GM19043 (cell line): ENCODE measurements around the gene SUSD1.

Experiments
- ATAC-seq: cut with Tn5 transposase; IDR thresholded peaks from one replicate; pipeline ENCODE4 v1.9.1; 2021; ENCODE audit warnings: low read depth; ENCODE audit not compliant: unreplicated experiment

The SUSD1 gene

DNA sequence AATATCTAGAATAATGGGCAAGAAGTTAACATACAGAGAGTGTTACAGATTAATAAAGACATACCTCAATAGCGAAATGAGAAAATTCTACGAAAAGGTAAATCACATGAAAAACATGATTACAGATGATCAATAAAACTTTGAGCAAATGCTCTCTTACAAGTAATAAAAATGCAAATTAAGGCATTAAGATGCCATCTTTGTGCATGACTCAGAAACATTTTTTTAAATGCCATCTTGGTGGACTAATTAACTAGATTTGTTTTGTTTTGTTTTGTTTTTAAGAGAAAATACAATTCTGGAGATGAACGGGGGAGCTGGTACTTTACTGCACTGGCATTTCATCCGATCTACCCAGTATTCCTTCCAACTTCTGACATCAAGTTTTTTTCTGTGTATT, 130.2 kb downstream of the SUSD1 start:
- no peak for ATAC-seq

DNA sequence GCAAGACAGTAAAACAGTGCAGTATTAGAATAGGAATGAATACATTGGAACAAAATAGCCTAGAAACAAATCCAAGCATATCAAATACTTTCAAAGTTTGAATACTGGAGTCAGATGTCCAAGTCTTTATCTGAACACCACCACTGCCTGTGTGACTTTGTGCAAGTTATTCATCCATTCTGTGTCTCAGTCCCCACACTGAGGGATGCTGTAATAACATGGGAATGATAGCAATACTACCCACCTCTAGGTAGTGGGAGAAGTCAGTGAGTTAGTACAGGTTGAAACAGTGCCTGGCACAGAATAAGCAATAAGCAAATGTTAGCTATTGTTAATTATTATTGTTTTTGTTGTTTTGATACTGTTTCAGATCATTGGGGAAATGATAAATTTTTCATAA, 130.9 kb downstream of the SUSD1 start:
- no peak for ATAC-seq

DNA sequence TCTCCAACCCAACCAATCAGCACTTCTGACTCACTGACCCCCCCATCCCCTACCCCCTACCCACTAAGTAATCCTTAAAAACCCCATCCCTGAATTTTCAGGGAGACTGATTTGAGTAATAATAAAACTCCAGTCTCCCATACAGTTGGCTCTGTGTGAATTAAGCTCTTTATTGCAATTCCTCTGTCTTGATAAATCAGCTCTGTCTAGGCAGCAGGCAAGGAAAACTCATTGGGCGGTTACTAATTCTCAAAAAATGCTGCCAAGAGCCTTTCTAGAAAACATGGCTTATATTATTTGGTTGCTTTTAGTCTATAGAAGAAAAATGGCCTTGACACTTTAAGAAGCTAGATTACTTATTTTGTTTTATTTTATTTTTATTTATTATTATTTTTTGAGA, 131.7 kb downstream of the SUSD1 start:
- ATAC-seq: no peak

DNA sequence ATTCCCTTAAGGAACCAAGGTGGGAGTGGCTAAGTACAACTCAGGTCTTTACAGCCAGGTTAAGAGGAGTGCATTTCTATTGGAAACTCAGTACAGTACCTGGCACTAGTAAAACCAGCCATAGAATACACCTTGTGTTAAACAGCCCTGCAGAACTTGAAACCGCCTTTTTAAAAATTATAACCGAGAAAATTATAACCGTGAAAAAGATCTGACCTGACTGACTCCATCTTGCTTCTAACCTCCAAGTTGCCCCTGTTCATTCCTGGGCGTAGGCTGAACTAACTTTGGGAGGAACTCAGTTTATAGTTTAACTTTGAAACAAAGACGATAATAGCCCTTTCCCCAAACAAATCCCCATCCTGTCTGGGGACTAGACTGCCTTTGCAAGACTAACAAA, 132.3 kb downstream of the SUSD1 start:
- ATAC-seq: no peak

DNA sequence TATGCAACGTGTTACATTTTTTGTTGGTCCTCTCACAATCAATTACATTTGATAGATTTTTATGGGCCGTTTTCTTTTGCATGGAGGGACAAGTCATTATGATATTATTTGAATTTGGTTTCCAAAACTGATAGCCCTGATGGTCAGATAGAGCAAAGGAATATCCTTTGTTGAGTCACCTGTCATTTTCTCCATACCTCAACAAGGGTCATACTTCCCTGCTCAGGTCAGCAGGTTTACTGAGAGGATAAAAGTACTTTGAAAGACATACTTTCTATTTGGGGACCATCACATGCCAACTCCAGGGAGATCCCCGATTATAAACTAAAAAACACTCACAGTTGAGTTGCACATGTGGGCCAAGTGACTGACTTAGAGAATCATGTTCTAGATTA, 132.9 kb downstream of the SUSD1 start:
- ATAC-seq: no peak

DNA sequence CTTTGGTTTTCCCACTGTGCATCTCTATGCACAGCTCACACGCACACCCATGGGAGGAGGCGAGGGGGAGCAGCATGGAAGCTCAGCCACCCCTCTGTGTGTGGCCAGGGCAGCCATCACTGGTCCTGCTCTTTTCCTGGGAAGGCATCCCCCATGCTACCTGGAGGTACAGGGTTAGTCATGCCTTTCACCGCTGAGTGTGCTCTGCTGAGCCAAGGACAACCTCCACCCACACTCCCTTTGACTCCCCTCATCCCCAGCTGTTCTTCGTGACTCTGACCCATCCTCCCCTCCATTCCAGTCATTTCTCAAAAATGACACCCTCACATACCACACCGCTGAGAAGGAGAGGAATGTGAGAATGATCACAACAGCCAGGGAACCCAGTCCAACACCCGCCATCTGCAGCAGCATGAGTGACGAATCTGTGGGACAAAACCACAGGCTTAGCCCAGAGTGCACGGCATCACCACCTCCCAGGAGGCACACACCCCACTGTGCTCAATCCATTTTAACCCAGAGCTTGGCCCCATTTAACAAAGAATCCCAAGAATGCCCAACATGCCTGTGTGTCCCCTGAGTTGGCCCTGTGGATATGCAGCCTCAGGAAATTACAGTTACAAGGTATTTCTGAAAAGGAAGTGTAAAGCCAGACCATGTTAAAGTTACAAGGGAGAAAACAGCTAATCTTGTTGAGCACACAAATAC, 133.4 kb downstream of the SUSD1 start:
- ATAC-seq: no peak

DNA sequence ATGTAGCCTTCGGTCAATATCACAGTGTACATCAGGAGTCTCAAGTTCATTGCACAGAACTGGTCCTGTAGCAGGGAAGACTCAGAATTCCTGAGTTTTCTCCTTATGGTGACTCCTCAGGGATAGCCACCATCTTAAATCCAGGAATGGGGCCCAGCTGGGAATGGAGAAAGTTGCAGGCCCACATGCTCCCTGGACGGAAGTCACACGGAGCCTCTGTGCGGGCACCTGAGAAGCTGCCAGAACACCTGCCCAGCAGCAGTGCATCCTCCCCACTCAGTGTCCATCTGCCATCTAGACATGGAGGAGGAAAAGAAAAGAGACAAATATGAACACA, 133.9 kb downstream of the SUSD1 start:
- ATAC-seq: no peak

- ATAC-seq: no peak
Observed at GRCh38 chr9:112038017-112038408, 137.1 kb downstream of the SUSD1 start.

DNA sequence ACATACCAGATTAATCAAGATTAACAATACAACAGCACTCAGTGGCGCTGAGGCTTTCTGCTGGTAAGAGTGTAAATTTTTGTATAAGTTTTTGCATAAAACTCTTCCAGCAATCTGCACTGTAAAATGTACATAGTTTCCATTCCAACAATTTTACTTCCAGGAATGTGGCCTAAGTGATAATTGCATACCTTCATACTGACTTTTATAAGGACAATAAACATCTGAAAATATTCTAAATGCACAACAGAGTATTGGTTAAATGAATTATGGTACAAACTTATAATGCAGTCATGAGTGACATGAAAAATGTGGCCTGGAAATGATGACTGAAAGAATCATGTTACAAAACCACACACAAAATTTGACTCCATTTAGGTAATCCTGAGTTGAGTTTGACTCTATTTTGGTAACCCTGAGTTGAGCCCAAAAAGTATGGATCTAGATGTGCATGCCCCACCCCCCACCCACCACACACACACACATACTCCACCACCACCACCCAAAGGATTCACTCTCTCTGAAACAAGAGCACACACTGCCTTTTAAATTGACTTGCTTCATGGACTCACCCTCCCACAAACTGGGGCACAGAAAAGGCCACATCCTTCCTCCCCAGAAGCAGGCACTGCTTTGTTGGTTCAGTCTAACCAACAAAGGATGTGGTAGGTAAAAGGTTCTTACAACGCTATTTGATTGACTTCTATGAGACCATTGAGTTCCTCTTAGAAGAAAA, 137.6 kb downstream of the SUSD1 start:
- peak; percentile 49 for ATAC-seq

DNA sequence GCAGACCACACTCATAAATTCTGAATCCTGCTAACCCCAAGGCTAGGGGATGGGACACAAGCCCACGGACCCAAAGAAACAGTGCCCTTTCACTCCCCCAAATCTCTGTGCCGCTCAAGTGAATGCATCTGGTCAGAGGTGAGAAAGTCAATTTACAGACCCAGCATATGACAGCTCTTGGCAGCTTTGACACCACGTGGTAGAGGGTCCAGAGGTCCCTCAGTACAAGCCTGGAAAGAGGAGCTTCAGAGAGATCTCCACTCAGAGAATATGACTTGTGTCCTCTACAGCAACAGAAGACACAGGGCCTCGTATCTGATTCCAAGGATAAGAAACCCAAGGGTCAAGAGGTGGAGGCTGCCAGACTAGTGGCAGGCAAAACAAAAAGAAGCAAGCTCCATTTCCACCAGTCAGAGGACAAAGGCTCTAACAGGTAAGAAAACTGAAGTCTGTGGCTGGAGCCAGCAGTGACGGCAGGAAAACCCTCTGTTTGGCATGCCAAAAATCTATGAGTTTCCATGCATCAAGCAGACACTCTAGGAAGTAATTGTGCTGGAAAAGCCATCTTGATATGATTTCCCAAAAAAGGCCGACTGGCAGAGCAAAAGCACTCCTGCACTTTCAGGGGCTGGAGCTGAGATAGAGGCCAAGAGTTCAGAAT, 139.8 kb downstream of the SUSD1 start:
- no peak for ATAC-seq

DNA sequence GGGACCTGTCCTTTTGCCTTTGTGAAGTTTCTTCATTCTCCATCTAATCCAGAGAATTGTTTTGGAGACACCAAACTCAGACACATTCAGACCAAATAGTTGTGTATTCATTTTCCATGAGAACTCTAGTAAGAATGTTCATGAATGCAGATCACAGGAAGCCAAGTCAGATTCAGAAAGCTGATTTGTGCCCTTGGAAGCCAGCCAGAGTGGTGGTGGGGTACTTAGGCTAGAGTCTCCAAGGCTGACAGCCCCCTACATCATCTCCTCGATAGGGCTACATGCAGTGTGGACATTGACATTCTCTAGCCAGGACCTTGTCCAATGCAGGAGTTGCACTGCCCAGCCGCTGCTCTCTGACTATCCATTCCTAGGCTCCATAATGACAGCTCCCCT, 140.9 kb downstream of the SUSD1 start:
- no peak for ATAC-seq

- no peak for ATAC-seq
Observed at GRCh38 chr9:112033237-112034215, 141.6 kb downstream of the SUSD1 start.

DNA sequence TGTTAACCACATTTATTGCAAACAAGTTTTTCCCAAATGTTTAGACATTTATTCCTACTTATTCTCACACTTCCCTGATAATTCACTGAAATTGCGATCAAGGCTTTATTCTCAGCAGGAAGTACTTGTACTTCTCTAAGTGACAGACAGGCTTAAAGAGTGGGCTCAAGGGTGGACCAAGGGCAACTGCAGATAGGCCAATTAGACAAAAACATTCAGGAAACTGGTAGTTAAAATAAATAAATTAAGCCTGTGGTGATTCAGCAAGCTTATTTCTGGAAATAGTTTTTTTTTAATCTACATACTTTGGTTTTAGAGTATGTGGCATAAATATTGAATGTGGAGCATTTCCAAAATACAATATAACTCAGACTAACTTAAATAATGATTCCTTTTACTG, 142.4 kb downstream of the SUSD1 start:
- no peak for ATAC-seq

GRCh38 chr9:112032009-112032408, 143.1 kb downstream of the SUSD1 start:
- peak; percentile 47 for ATAC-seq

GRCh38 chr9:112031400-112031799, 143.7 kb downstream of the SUSD1 start:
- no peak for ATAC-seq

- no peak for ATAC-seq
Observed at GRCh38 chr9:112029921-112030444, 145.1 kb downstream of the SUSD1 start.

DNA sequence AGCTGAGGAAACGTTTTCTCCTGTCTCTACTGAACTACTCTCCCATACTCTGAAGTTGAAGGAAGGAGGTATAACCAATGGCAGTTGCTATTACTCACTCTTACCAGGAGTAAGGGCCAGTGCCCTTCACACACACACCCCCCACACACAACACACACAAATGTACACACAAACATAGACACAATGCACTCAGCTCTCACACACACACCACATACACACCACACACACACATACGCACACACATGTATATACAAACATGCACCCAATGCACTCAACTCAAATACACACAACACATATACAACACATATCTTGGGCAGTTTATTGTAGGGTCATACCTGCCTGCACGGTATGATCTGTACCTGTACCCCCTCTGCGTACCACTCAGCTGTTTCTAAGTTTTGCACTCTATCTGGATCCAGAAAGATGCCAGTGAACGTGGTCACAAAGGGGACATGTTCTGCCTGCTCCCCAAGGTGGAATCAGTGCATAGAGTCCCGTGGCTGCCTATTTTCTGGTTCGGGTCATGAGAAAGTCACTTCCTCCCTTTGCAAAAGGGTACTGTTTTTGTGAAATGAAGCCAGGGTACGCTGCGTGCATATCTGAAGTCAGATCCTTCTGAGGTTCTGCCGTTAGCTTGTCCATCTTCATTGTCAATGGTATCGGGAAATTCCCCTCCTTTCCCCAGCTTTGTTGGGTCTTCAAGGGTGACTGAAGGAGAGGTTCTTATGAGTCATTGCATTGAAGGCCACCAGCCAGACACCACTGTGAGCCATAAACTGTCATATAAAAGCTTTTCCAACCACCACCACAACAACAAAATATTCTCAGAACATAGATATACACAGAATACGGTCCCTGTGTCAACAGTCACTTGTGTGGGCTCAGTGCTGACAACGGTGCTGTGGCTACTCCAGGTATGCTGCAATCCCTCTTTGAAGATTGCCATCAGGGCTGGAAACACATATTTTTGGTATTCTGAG, 146.6 kb downstream of the SUSD1 start:
- ATAC-seq: peak; percentile 49

DNA sequence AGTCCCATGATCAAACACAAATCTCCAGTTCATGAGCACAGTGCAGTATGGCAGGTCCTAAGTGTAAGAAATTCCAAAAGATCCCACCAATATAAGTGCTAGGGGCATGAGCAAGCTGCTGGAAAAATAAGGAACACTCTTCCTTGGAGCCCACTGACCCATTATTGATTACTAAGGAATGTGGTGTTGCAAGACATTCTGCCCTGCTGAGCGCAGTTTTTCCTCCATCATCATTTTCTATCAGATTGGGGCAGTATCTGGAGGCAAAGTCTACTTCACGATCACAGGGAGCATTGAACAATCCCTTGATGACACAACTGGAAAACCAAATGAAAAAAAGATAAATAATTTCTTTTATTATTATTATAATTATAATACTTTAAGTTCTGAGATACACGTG, 149.2 kb downstream of the SUSD1 start:
- no peak for ATAC-seq

DNA sequence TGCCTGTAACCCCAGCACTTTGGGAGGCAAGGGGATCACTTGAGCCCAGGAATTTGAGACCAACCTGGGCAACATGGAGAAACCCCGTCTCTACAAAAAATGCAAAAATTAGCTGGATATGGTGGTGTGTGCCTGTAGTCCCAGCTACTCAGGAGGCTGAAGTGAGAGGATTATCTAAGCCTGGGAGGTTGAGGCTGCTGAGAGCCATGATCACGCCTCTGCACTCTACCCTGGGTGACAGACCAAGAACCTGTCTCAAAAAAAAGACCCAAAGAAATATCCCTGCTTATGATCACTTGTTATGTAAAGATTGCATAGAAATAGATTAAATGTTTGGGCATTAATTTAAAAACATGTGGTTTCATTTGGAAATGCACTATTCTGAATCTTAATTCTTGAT, 153.4 kb downstream of the SUSD1 start:
- no peak for ATAC-seq
